Kidney (tissue), 14 donors: Measurements from ENCODE around the gene SPATA9. TPM values are rescaled to one million over a fixed set of nuclear protein-coding genes. Genes with fewer than 3 reads are reported as not detected.

Source experiments
- DNase-seq, 5 donors: peaks; one replicate each; pipeline ENCODE4 v3.0.0-alpha.2; 2013 to 2020
- FAIRE-seq: peaks from 2 replicates; lab custom pipeline; 2012; peaks lifted over from hg19 to GRCh38; lab: Jason Lieb, UNC
- H3K27ac ChIP-seq, 2 donors: one replicate each; pipeline ENCODE4 v1.7.0; 2013; ENCODE audit warnings: low read depth in 2 of 2, low read length in 2 of 2, inconsistent platforms in 1 of 2
- H3K27me3 ChIP-seq: one replicate; pipeline ENCODE4 v1.7.1; 2013; ENCODE audit warnings: low read length, inconsistent platforms; ENCODE audit not compliant: control insufficient read depth, insufficient read depth
- H3K36me3 ChIP-seq, 3 donors: one replicate each; pipeline versions ENCODE4 v1.7.0 to v1.7.1; 2013; ENCODE audit warnings: low read length in 3 of 3, control low read depth in 1 of 3, inconsistent platforms in 1 of 3; ENCODE audit not compliant: insufficient read depth in 3 of 3, control insufficient read depth in 2 of 3
- H3K4me1 ChIP-seq, 3 donors: one replicate each; pipeline versions ENCODE4 v1.7.0 to v1.7.1; 2013; ENCODE audit warnings: low read length in 3 of 3, inconsistent platforms in 1 of 3, low read depth in 1 of 3; ENCODE audit not compliant: control insufficient read depth in 2 of 3, insufficient read depth in 2 of 3
- H3K4me3 ChIP-seq, 3 donors: one replicate each; pipeline versions ENCODE4 v1.7.0 to v1.8.1; 2013; ENCODE audit warnings: low read length in 3 of 3, control low read depth in 1 of 3, inconsistent platforms in 1 of 3
- H3K9ac ChIP-seq, 3 donors: one replicate each; pipeline versions ENCODE4 v1.7.0 to v1.7.1; 2013; ENCODE audit warnings: low read length in 3 of 3, control low read depth in 1 of 3, inconsistent platforms in 1 of 3
- H3K9me3 ChIP-seq, 3 donors: one replicate each; pipeline versions ENCODE4 v1.7.0 to v1.7.1; 2013; ENCODE audit warnings: low read length in 3 of 3, control low read depth in 1 of 3, inconsistent platforms in 1 of 3; ENCODE audit not compliant: control insufficient read depth in 2 of 3, insufficient read depth in 1 of 3
- CTCF ChIP-seq: IDR thresholded peaks from 3 replicates; pipeline ENCODE4 v1.5.1; 2012; ENCODE audit warnings: mild to moderate bottlenecking, moderate library complexity, borderline replicate concordance; ENCODE audit not compliant: insufficient read depth; ENCODE audit errors: extremely low read depth
- intact Hi-C: fragments of 100-400 bp; cut with DNase I; formaldehyde crosslinking; loops from one replicate; pipeline ENCODE4 v1.11.1; 2022
- polyA plus RNA-seq: library from polyadenylated mRNA; stranded (reverse); fragments of 350-450 nt; fragmentation: Illumina TruSeq; extraction: RNeasy Lipid Tissue Mini Kit (QIAGEN cat#74804); gene quantifications from one replicate; pipeline ENCODE4 v1.2.3, GENCODE V29; 2014; ENCODE audit warnings: low read depth, low replicate concordance; ENCODE audit not compliant: insufficient read depth
- total RNA-seq: library from RNA; stranded (reverse); fragmentation: NEBNext Ultra II Directional; extraction: Animal tissue kit (Norgen Biotek cat#: 25700); gene quantifications from one replicate; pipeline ENCODE4 v1.2.1, GENCODE V29; 2021
- donor health status: control.
- donor health status: control.
- donor health status: control.
- donor health status: control.
- donor health status: control.
- donor health status: DM: yes; HTN: yes; CAD: no.
- donor health status: Normal renal cell carcinoma (clear cell type).

Gene SPATA9
- total and polyA plus RNA-seq, 2 donors from 2014 or later, result 1.0 to 1.1 TPM

- FAIRE-seq (no peak), DNase-seq (no peak)
- no peak for TF ChIP-seq CTCF
- no peaks in the 10 kb centered on the region for H3K9me3 ChIP-seq
- no peak overlapping the region for H3K9ac ChIP-seq
- intact Hi-C loops, result no loop called here
- H3K4me1 ChIP-seq, result peaks cover 4 to 11% (median 5%) of the 10 kb centered on the region in 3 donors
- no peak overlapping the region for H3K27ac ChIP-seq
- no peaks in the 10 kb centered on the region for H3K27me3 ChIP-seq
- no peaks in the 10 kb centered on the region for H3K36me3 ChIP-seq
- no peak overlapping the region for H3K4me3 ChIP-seq
These were observed 45.0 kb upstream of the SPATA9 start for GRCh38 chr5:95727764-95728191.

- H3K4me1 ChIP-seq, result peaks cover 4 to 11% (median 5%) of the 10 kb centered on the region in 3 donors
- H3K27me3 ChIP-seq, result no peaks in the 10 kb centered on the region
- H3K9me3 ChIP-seq, result no peaks in the 10 kb centered on the region
- no peak overlapping the region for H3K9ac ChIP-seq
- H3K4me3 ChIP-seq, result no peak overlapping the region
- no peak for DNase-seq
- H3K27ac ChIP-seq, result no peak overlapping the region
- H3K36me3 ChIP-seq, result no peaks in the 10 kb centered on the region
- FAIRE-seq, result no peak
- intact Hi-C loops, result no loop called here
- TF ChIP-seq CTCF, result no peak
These were observed 44.3 kb upstream of the SPATA9 start for GRCh38 chr5:95726811-95727763.

- no peaks in the 10 kb centered on the region for H3K27me3 ChIP-seq
- no peak overlapping the region for H3K27ac ChIP-seq
- TF ChIP-seq CTCF, result no peak
- no peak overlapping the region for H3K4me3 ChIP-seq
- no peaks in the 10 kb centered on the region for H3K9me3 ChIP-seq
- peak in 1 of 5 donors; percentile 47 for DNase-seq
- FAIRE-seq, result no peak
- H3K9ac ChIP-seq, result no peak overlapping the region
- H3K36me3 ChIP-seq, result no peaks in the 10 kb centered on the region
- intact Hi-C loops, result no loop called here
- H3K4me1 ChIP-seq, result peaks cover 4 to 11% (median 5%) of the 10 kb centered on the region in 3 donors
These were observed 43.4 kb upstream of the SPATA9 start for GRCh38 chr5:95725937-95726810.
